SK-N-SH treated with all-trans-retinoic acid at 6 μM for 48 hours (cell line): ENCODE results near the gene CCNI2.

ENCODE experiments used
- ATAC-seq: fragments of 200-7000 bp; cut with Tn5 transposase; 3 replicates; pipeline ENCODE4 v1.9.1; 2020; ENCODE audit warnings: mild to moderate bottlenecking, moderate library complexity
- ARNTL ChIP-seq: fragments of 450-650 bp; formaldehyde crosslinking; IDR thresholded peaks from 2 replicates; pipeline ENCODE4 v1.5.0; 2020; ENCODE audit warnings: low read depth, mild to moderate bottlenecking, moderate library complexity, borderline replicate concordance
- BACH2 ChIP-seq: fragments of 250-450 bp; sonication (Bioruptor Pico); IDR thresholded peaks from 2 replicates; pipeline ENCODE4 v1.9.0; 2021; ENCODE audit warnings: mild to moderate bottlenecking, borderline replicate concordance
- CREB5 ChIP-seq: fragments of 250-450 bp; sonication (Bioruptor Pico); IDR thresholded peaks from 2 replicates; pipeline ENCODE4 v1.5.1; 2020; ENCODE audit warnings: low read depth, mild to moderate bottlenecking, moderate library complexity
- CSDC2 ChIP-seq: fragments of 250-450 bp; sonication (Bioruptor Pico); IDR thresholded peaks from 2 replicates; pipeline ENCODE4 v1.5.0; 2020; ENCODE audit warnings: mild to moderate bottlenecking, moderate library complexity
- ESRRG ChIP-seq: fragments of 250-450 bp; sonication (Bioruptor Pico); IDR thresholded peaks from 2 replicates; pipeline ENCODE4 v1.6.1; 2021; ENCODE audit warnings: mild to moderate bottlenecking
- GLIS3 ChIP-seq: fragments of 250-450 bp; sonication (Bioruptor Pico); IDR thresholded peaks from 2 replicates; pipeline ENCODE4 v1.5.0; 2020; ENCODE audit warnings: mild to moderate bottlenecking, moderate library complexity
- ISL1 ChIP-seq: fragments of 250-450 bp; sonication (Bioruptor Pico); IDR thresholded peaks from 2 replicates; pipeline ENCODE4 v2.1.2; 2022; ENCODE audit warnings: mild to moderate bottlenecking, moderate library complexity
- PATZ1 ChIP-seq: fragments of 250-450 bp; sonication (Bioruptor Pico); IDR thresholded peaks from 2 replicates; pipeline ENCODE4 v1.8.0; 2020; ENCODE audit warnings: mild to moderate bottlenecking, moderate library complexity, borderline replicate concordance
- POU6F1 ChIP-seq: fragments of 250-450 bp; sonication (Bioruptor Pico); IDR thresholded peaks from 2 replicates; pipeline ENCODE4 v1.8.0; 2021; ENCODE audit warnings: low read depth, mild to moderate bottlenecking, moderate library complexity, borderline replicate concordance
- PPARA ChIP-seq: fragments of 250-450 bp; sonication (Bioruptor Pico); IDR thresholded peaks from 2 replicates; pipeline ENCODE4 v1.5.0; 2020; ENCODE audit warnings: mild to moderate bottlenecking, borderline replicate concordance
- RARB ChIP-seq: fragments of 250-450 bp; sonication (Bioruptor Pico); IDR thresholded peaks from 2 replicates; pipeline ENCODE4 v1.8.0; 2021; ENCODE audit warnings: mild to moderate bottlenecking, moderate library complexity
- SNAI2 ChIP-seq: fragments of 250-450 bp; sonication (Bioruptor Pico); IDR thresholded peaks from 2 replicates; pipeline ENCODE4 v1.5.0; 2020; ENCODE audit warnings: mild to moderate bottlenecking, moderate library complexity
- TCF4 ChIP-seq: fragments of 250-450 bp; sonication (Bioruptor Pico); IDR thresholded peaks from 2 replicates; pipeline ENCODE4 v1.8.0; 2021; ENCODE audit warnings: mild to moderate bottlenecking, moderate library complexity, borderline replicate concordance
- TOX ChIP-seq: fragments of 250-450 bp; sonication (Bioruptor Pico); IDR thresholded peaks from 2 replicates; pipeline ENCODE4 v1.8.0; 2021; ENCODE audit warnings: mild to moderate bottlenecking, moderate library complexity, borderline replicate concordance
- TSHZ2 ChIP-seq: fragments of 250-450 bp; sonication (Bioruptor Pico); IDR thresholded peaks from 2 replicates; pipeline ENCODE4 v1.5.0; 2020; ENCODE audit warnings: mild to moderate bottlenecking, moderate library complexity
- ZC3H10 ChIP-seq: fragments of 250-450 bp; sonication (Bioruptor Pico); IDR thresholded peaks from 2 replicates; pipeline ENCODE4 v1.5.1; 2021; ENCODE audit warnings: mild to moderate bottlenecking, moderate library complexity
- ZFP3 ChIP-seq: fragments of 250-450 bp; sonication (Bioruptor Pico); IDR thresholded peaks from 2 replicates; pipeline ENCODE4 v1.5.0; 2020; ENCODE audit warnings: mild to moderate bottlenecking, moderate library complexity
- ZFP30 ChIP-seq: fragments of 450-650 bp; formaldehyde crosslinking; IDR thresholded peaks from 2 replicates; pipeline ENCODE4 v1.5.0; 2022; ENCODE audit warnings: mild to moderate bottlenecking, moderate library complexity
- ZNF565 ChIP-seq: fragments of 450-650 bp; formaldehyde crosslinking; conservative IDR thresholded peaks from 2 replicates; pipeline ENCODE4 v1.5.0; 2020; ENCODE audit warnings: low read depth, mild to moderate bottlenecking, moderate library complexity
- ZNF70 ChIP-seq: fragments of 450-650 bp; formaldehyde crosslinking; IDR thresholded peaks from 2 replicates; pipeline ENCODE4 v1.5.0; 2020; ENCODE audit warnings: mild to moderate bottlenecking, moderate library complexity
- ZNF8 ChIP-seq: fragments of 450-650 bp; formaldehyde crosslinking; IDR thresholded peaks from 2 replicates; pipeline ENCODE4 v1.5.0; 2020; ENCODE audit warnings: mild to moderate bottlenecking, moderate library complexity

Gene CCNI2

GRCh38 chr5:132748522-132749000 lies 1.3 kb downstream of the CCNI2 start (continued):
- TF ChIP-seq CSDC2 (CRISPR knock-in tag) (no peak), ZFP30 (no peak)

GRCh38 chr5:132749506-132749905 lies 2.3 kb downstream of the CCNI2 start:
- no peak for TF ChIP-seq ZFP30
- no peak for TF ChIP-seq ZNF8 (CRISPR knock-in tag)
- TF ChIP-seq POU6F1 (CRISPR knock-in tag): no peak
- no peak for TF ChIP-seq ZNF70 (CRISPR knock-in tag)
- TF ChIP-seq PATZ1: no peak
- TF ChIP-seq TCF4 (CRISPR knock-in tag): no peak
- TF ChIP-seq ISL1 (CRISPR knock-in tag): no peak
- no peak for TF ChIP-seq ZFP3 (CRISPR knock-in tag)
- no peak for TF ChIP-seq GLIS3 (CRISPR knock-in tag)
- no peak for TF ChIP-seq TSHZ2
- no peak for TF ChIP-seq PPARA (CRISPR knock-in tag)
- no peak for TF ChIP-seq CSDC2 (CRISPR knock-in tag)
- TF ChIP-seq ARNTL (CRISPR knock-in tag): no peak
- TF ChIP-seq SNAI2 (CRISPR knock-in tag): no peak
- no peak for TF ChIP-seq ZC3H10 (CRISPR knock-in tag)
- TF ChIP-seq BACH2 (CRISPR knock-in tag): no peak
- TF ChIP-seq RARB (CRISPR knock-in tag): no peak
- TF ChIP-seq ZNF565 (CRISPR knock-in tag): no peak

GRCh38 chr5:132750471-132751230 lies 3.4 kb downstream of the CCNI2 start:
- no peak for ATAC-seq

More at GRCh38 chr5:132749506-132749905, 2.3 kb downstream of the CCNI2 start:
- ATAC-seq: no peak

More at GRCh38 chr5:132750471-132751230, 3.4 kb downstream of the CCNI2 start:
- TF ChIP-seq ESRRG (CRISPR knock-in tag) (no peak), TSHZ2 (no peak), ISL1 (CRISPR knock-in tag) (no peak), BACH2 (CRISPR knock-in tag) (no peak), PATZ1 (no peak), CREB5 (CRISPR knock-in tag) (no peak), CSDC2 (CRISPR knock-in tag) (no peak), ZNF565 (CRISPR knock-in tag) (no peak), ARNTL (CRISPR knock-in tag) (no peak), ZFP30 (no peak), ZC3H10 (CRISPR knock-in tag) (no peak), SNAI2 (CRISPR knock-in tag) (no peak), ZNF70 (CRISPR knock-in tag) (no peak), ZFP3 (CRISPR knock-in tag) (no peak), TOX (CRISPR knock-in tag) (no peak)
